Endothelial cell of umbilical vein (primary cell): ENCODE data around the gene LRIT2.

Source experiments
- EZH2 ChIP-seq: IDR thresholded peaks from 2 replicates; pipeline ENCODE4 v1.6.1; 2012; ENCODE audit warnings: borderline replicate concordance, low read depth, mild to moderate bottlenecking, moderate library complexity, low read length, inconsistent platforms; ENCODE audit not compliant: severe bottlenecking
- POLR2A ChIP-seq: IDR thresholded peaks from 2 replicates; pipeline ENCODE4 v1.6.1; 2012; ENCODE audit warnings: low read depth, mild to moderate bottlenecking, control low read depth, low read length
- TF ChIP-seq, protein P1 (sequence below): IDR thresholded peaks from 2 replicates; pipeline ENCODE4 v1.6.1; 2011; ENCODE audit not compliant: insufficient read depth, insufficient read length

DNA sequence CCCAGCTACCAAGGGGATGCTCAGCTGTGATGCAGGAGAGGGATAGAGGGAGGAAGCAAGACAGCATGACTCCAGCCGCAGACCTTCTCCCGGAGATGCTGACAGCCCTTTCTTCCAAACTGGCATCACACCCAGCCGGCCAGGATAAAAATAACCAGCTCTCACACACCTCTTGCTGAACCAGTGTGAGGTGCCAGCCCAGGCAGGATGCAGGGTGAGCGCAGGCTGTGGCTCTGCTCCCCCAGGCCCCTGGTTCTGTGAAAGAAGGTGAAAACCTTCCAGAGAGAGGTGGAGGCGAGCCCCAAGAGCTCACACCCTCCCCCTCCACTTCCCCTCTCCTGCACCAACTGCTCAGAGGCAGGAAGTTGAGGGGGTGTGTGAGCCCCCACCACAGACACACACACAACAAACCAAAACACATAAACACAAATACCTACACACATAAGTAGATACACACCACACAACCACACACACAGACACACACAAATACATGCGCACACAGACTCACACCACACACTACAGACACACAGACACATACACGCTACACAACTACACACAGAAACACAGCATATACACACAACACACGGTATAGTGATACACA is 47.7 kb downstream of the LRIT2 start:
- TF ChIP-seq, protein P1, sequence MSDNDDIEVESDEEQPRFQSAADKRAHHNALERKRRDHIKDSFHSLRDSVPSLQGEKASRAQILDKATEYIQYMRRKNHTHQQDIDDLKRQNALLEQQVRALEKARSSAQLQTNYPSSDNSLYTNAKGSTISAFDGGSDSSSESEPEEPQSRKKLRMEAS, result no peak
- TF ChIP-seq EZH2 (no peak), POLR2A (no peak)
